IMR-90 (cell line): Measurements from ENCODE around the gene P2RX5. TPM values are rescaled to one million over a fixed set of nuclear protein-coding genes. Genes with fewer than 3 reads are reported as not detected.
A peak's percentile ranks its signal among the peaks of the same experiment; 100 is the strongest.

Source experiments
- ATAC-seq: fragments of 200-7000 bp; cut with Tn5 transposase; 2 replicates; pipeline ENCODE4 v1.9.1; 2020; ENCODE audit warnings: low read depth, mild to moderate bottlenecking, moderate library complexity
- BruUV-seq: library from RNA; stranded (reverse); fragments of 400-500 nt; replicated peaks from 2 replicates; lab custom pipeline; 2021; lab: Mats Ljungman, UMichigan
- CTCF ChIA-PET: fragments of 300-600 bp; formaldehyde crosslinking; extraction: SDS; loops from one replicate; lab custom pipeline; 2021; ENCODE audit warnings: antibody characterized with exemption; lab: Yijun Ruan, JAX
- POLR2A ChIA-PET: fragments of 300-600 bp; sonication (Branson Sonifier 250); formaldehyde crosslinking; loops from one replicate; lab custom pipeline; 2022; ENCODE audit warnings: antibody characterized with exemption; ENCODE audit not compliant: unreplicated experiment; lab: Charles Lee
- DNase-seq: peaks from one replicate; pipeline ENCODE4 v3.0.0; 2013
- H2AFZ ChIP-seq: replicated peaks from 2 replicates; pipeline ENCODE3; 2013; ENCODE audit warnings: low read length, mild to moderate bottlenecking; ENCODE audit not compliant: poor library complexity
- H2AK5ac ChIP-seq: 2 replicates; pipeline ENCODE4 v1.6.1; 2013; ENCODE audit warnings: low read depth, low read length, inconsistent platforms
- H2AK9ac ChIP-seq: replicated peaks from 2 replicates; pipeline ENCODE3; 2013; ENCODE audit warnings: mild to moderate bottlenecking, low read depth, low read length, moderate library complexity; ENCODE audit not compliant: poor library complexity
- H2BK120ac ChIP-seq: 2 replicates; pipeline ENCODE4 v1.6.1; 2013; ENCODE audit warnings: low read depth, low read length, inconsistent platforms
- H2BK15ac ChIP-seq: 3 replicates; pipeline ENCODE4 v1.6.1; 2013; ENCODE audit warnings: low read depth, low read length, inconsistent platforms
- H2BK20ac ChIP-seq: 2 replicates; pipeline ENCODE4 v1.6.1; 2013; ENCODE audit warnings: low read depth, mild to moderate bottlenecking, inconsistent platforms, low read length, moderate library complexity
- H2BK5ac ChIP-seq: 2 replicates; pipeline ENCODE4 v1.6.1; 2013; ENCODE audit warnings: mild to moderate bottlenecking, low read depth, low read length, inconsistent platforms; ENCODE audit not compliant: poor library complexity, severe bottlenecking
- H3K14ac ChIP-seq: replicated peaks from 2 replicates; pipeline ENCODE4 v1.6.1; 2013; ENCODE audit warnings: low read depth, low read length, inconsistent platforms
- H3K18ac ChIP-seq: 2 replicates; pipeline ENCODE4 v1.6.1; 2013; ENCODE audit warnings: low read depth, low read length, control low read depth
- H3K23ac ChIP-seq: 2 replicates; pipeline ENCODE4 v1.6.1; 2013; ENCODE audit warnings: low read depth, low read length, inconsistent platforms
- H3K27ac ChIP-seq: 2 replicates; pipeline ENCODE4 v1.5.1; 2013; ENCODE audit warnings: mild to moderate bottlenecking, control low read depth, low read length; ENCODE audit not compliant: insufficient read depth
- H3K27me3 ChIP-seq: 2 replicates; pipeline ENCODE4 v1.6.1; 2013; ENCODE audit warnings: low read length; ENCODE audit not compliant: control insufficient read depth, insufficient read depth
- H3K36me3 ChIP-seq: 2 replicates; pipeline ENCODE4 v1.6.1; 2013; ENCODE audit warnings: low read length, mixed read lengths; ENCODE audit not compliant: control insufficient read depth, insufficient read depth
- H3K4ac ChIP-seq: 2 replicates; pipeline ENCODE4 v1.6.1; 2013; ENCODE audit warnings: low read depth, low read length, inconsistent platforms
- H3K4me1 ChIP-seq: 2 replicates; pipeline ENCODE4 v1.6.1; 2013; ENCODE audit warnings: low read length, mixed read lengths; ENCODE audit not compliant: control insufficient read depth, insufficient read depth
- H3K4me2 ChIP-seq: 2 replicates; pipeline ENCODE4 v1.6.1; 2013; ENCODE audit warnings: low read depth, mild to moderate bottlenecking, control low read depth, low read length, moderate library complexity
- H3K4me3 ChIP-seq: 2 replicates; pipeline ENCODE4 v1.5.1; 2013; ENCODE audit warnings: low read depth, mild to moderate bottlenecking, control low read depth, low read length, moderate library complexity; ENCODE audit not compliant: insufficient read depth
- H3K56ac ChIP-seq: 2 replicates; pipeline ENCODE4 v1.6.1; 2013; ENCODE audit warnings: low read length, inconsistent platforms; ENCODE audit not compliant: insufficient read depth; ENCODE audit errors: extremely low read depth
- H3K79me1 ChIP-seq, 2 experiments: 2 replicates each; pipeline ENCODE4 v1.6.1; 2013; ENCODE audit warnings: low read length in 2 of 2, inconsistent platforms in 1 of 2, low read depth in 1 of 2
- H3K9ac ChIP-seq: 2 replicates; pipeline ENCODE4 v1.6.1; 2013; ENCODE audit warnings: low read depth, low read length, control low read depth
- H3K9me1 ChIP-seq: 2 replicates; pipeline ENCODE4 v1.6.1; 2013; ENCODE audit warnings: low read length, inconsistent platforms; ENCODE audit not compliant: insufficient read depth
- H3K9me3 ChIP-seq: 2 replicates; pipeline ENCODE4 v1.6.1; 2013; ENCODE audit warnings: low read length; ENCODE audit not compliant: control insufficient read depth, insufficient read depth
- H4K20me1 ChIP-seq: 2 replicates; pipeline ENCODE4 v1.6.1; 2013; ENCODE audit warnings: low read length, inconsistent platforms; ENCODE audit not compliant: insufficient read depth
- H4K5ac ChIP-seq: 2 replicates; pipeline ENCODE4 v1.6.1; 2013; ENCODE audit warnings: mild to moderate bottlenecking, low read depth, low read length, control low read depth
- H4K8ac ChIP-seq, 2 experiments: 2 replicates each; pipeline ENCODE4 v1.6.1; 2013; ENCODE audit warnings: low read depth in 2 of 2, low read length in 2 of 2, control low read depth in 1 of 2, inconsistent platforms in 1 of 2
- H4K91ac ChIP-seq: 2 replicates; pipeline ENCODE4 v1.6.1; 2013; ENCODE audit warnings: low read depth, low read length, inconsistent platforms; ENCODE audit not compliant: insufficient read depth
- CEBPB ChIP-seq: IDR thresholded peaks from 2 replicates; pipeline ENCODE4 v1.6.1; 2012; ENCODE audit warnings: low read depth, low read length, improper control_type of control experiment
- WGBS, 2 experiments: methylation state at CpG; one replicate each; pipeline versions ENCODE4 v1.1.5 to v1.1.7; 2013; ENCODE audit warnings: missing lambda C conversion rate in 2 of 2; ENCODE audit not compliant: insufficient read length in 1 of 2; ENCODE audit errors: extremely low coverage in 2 of 2; 5-methylcytosine and 5-hydroxymethylcytosine counted together
- dilution Hi-C: fragments of 300-500 bp; cut with HindIII; formaldehyde crosslinking; loops from one replicate; pipeline ENCODE4 v1.14.3; 2018; ENCODE audit warnings: low sequenced_read_pairs; ENCODE audit not compliant: unreplicated experiment
- in situ Hi-C: fragments of 300-500 bp; cut with MboI; formaldehyde crosslinking; loops from 3 replicates; pipeline ENCODE4 v1.14.3; 2019; ENCODE audit warnings: low sequenced_read_pairs, inconsistent platforms, mixed read lengths
- intact Hi-C: fragments of 100-400 bp; cut with micrococcal nuclease; formaldehyde crosslinking; loops from 2 replicates; pipeline ENCODE4 v1.10.0; 2022
- polyA plus RNA-seq, 3 experiments: library from polyadenylated mRNA; depleted of rRNA; stranded (reverse); fragments of >200 nt; gene quantifications; 2 replicates each; pipeline ENCODE4 v1.2.3, GENCODE V29; 2012; ENCODE audit warnings: low replicate concordance in 1 of 3
- total RNA-seq: library from RNA; depleted of rRNA; stranded (reverse); fragments of >200 nt; gene quantifications from 2 replicates; pipeline ENCODE4 v1.2.3, GENCODE V29; 2012
- TF ChIP-seq, protein P1 (sequence below): fragments of 150-350 bp; IDR thresholded peaks from 2 replicates; pipeline ENCODE4 v1.6.1; 2016; ENCODE audit warnings: low read depth, mild to moderate bottlenecking, low read length, moderate library complexity, borderline replicate concordance

P2RX5 gene
- total and polyA plus RNA-seq, 2 of the 4 experiments (the other 2 are of a cell fraction), result 1.8 to 3.7 TPM

DNA sequence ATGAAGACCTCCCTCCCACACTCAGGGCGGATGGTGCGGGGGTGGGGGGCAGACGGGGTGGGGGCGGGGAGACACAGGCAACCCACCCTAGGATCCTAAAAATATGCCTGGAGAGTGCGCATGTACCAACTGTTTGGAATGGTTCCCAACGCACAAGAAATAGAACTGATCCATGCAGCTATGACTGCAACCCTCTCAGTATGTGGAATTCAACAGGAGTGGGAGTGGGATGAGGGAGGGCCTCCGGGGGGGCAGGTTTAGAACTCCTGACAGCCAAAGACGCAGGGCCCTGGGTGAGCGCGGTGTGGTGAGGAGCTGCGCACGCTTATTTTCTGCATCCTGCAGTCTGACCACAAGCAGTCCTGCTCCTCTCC is 1.1 kb upstream of the P2RX5 start:
- ChIA-PET POLR2A (no interaction called here), CTCF (no interaction called here)
- no TSS peak for BruUV-seq
- dilution Hi-C loops (no loop called here), in situ Hi-C loops (no loop called here), intact Hi-C loops (no loop called here)
- Histone ChIP-seq H3K18ac (no peak overlapping the region), H3K9ac (no peak overlapping the region), H3K79me1 (no peaks in the 10 kb centered on the region), H3K36me3 (no peaks in the 10 kb centered on the region), H4K20me1 (no peaks in the 10 kb centered on the region), H3K9me3 (peaks cover 14% of the 10 kb centered on the region), H3K4me1 (peaks cover 4% of the 10 kb centered on the region; the same call in 1 of the 2 replicates), H2BK120ac (no peak overlapping the region), H4K91ac (no peak overlapping the region), H2AK9ac (no peak overlapping the region), H3K23ac (no peak overlapping the region), H2AFZ (peak overlapping the region; percentile 51), H3K4me2 (no peak overlapping the region), H2BK20ac (no peak overlapping the region), H3K9me1 (no peaks in the 10 kb centered on the region), H3K27me3 (peaks cover 17% of the 10 kb centered on the region), H4K8ac (no peak overlapping the region), H4K5ac (no peak overlapping the region), H3K27ac (no peak overlapping the region), H2AK5ac (no peak overlapping the region), H3K56ac (no peak overlapping the region), H3K14ac (no peak overlapping the region), H3K4ac (no peak overlapping the region), H2BK15ac (no peak overlapping the region), H2BK5ac (no peak overlapping the region), H3K4me3 (no peak overlapping the region)
- 20% methylated on average over 1 of the region's 12 CpGs; no CpG with 5 or more reads in 1 of the 2 experiments for WGBS, 2 experiments
- ATAC-seq, result no peak
- no peak for TF ChIP-seq CEBPB
- TF ChIP-seq, protein P1, sequence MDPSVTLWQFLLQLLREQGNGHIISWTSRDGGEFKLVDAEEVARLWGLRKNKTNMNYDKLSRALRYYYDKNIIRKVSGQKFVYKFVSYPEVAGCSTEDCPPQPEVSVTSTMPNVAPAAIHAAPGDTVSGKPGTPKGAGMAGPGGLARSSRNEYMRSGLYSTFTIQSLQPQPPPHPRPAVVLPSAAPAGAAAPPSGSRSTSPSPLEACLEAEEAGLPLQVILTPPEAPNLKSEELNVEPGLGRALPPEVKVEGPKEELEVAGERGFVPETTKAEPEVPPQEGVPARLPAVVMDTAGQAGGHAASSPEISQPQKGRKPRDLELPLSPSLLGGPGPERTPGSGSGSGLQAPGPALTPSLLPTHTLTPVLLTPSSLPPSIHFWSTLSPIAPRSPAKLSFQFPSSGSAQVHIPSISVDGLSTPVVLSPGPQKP, result no peak
- DNase-seq, result no peak
